NCI-H2171 (cell line): Measurements from ENCODE around the gene GALNS.

ENCODE experiments used
- DNase-seq: peaks from one replicate; lab custom pipeline; 2025; lab: John Stamatoyannopoulos, UW

The GALNS gene

DNA sequence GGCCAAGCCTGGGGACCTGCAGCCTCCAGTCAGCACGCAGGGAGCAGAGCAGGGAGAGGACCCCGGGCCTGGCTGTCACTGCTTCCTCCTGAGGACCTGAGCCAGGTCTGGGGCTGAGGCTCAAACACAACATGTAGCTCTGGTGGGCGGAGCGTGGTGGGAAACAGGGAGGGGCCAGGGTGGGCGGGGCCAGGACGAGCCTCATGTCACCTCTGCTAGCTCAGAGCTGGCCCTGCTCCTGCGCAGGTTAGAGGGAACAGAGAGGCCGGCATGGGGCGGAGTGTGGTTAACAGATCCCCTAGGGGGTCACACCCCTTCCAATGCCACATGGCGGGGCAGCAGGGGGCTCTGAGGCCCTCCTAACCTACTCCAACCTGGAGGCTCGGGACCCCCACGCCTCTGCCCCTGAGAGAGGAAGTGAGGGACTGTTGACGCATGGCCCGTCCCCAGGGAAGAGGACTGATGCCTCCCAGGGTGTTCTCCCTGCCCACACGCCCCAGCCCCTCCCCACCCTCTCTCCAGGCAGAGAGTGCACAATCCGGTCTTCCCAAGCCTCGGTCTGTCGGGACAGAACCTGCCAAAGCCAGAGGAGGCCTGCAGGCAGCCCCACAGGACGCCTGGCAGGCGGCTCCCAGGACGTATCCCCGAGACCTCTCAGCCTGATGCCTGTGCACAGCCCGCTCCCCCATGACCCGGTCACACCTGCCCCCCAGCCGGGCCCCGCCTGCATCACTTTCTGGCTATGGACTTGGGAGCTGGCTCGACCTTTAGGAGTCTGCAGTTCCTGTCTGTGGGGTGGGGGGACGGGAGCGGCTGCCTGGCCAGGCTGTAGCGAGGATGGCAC is 86.9 kb downstream of the GALNS start:
- DNase-seq: peak; percentile 60

DNA sequence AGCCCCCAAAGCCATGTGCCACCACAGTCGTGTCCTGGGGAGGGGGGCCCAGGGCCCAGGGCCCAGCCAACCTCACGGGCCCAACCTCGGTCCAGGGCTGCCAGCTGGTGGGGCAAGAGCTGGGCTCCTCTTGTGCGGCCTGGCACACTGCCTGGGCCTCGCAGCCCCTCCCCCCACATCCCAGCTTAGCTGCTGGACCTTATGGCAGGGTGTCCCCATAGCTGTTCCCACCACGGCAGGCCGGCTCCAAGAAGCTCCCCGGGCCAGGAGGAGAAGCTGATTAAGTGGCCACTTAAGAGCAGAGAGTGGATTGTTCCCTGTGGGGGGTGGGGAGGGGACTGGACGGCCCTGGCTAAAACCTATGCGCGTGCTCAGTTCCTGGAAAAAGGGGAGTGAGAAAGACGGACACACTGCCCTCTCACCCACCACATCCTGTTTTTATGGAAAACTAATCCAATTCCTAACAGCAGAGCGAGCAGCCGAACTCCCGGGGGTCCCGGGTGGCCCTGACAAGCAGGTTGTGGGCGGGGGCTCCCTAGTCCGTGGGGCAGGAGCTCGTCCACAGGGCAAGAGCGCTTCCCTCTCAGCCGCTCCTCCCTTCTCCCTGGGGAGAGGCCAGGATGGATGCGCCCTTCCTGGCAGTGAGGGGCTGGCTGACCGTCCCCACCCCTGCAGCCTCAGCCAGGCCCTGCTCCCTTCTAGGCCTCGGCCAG is 88.5 kb downstream of the GALNS start:
- DNase-seq: no peak

DNA sequence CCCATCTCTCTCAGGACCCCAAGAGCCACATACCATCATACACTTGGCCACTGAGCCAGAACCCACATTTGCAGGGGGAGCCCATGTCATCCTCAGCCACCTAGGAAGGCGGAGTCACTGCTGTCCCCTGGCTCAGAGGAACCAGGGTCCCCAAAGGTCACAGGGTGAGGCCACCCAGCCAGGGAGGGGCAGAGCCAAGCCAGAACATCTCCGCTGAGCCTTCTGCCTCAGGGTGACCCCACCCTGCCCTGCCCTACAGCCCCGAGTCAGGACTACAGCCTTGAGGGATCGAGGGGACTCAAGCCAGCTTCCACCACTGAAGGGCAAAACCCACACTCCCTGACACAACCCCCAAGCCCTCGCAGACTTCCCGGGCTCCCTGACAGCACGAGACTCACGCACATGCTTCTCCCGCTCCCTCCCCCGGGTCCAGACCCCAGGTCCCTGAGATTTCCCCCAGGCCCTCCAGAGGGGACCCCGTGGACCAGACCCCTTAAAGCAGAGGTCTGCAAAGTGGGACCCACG is 89.1 kb downstream of the GALNS start:
- DNase-seq: no peak

DNA sequence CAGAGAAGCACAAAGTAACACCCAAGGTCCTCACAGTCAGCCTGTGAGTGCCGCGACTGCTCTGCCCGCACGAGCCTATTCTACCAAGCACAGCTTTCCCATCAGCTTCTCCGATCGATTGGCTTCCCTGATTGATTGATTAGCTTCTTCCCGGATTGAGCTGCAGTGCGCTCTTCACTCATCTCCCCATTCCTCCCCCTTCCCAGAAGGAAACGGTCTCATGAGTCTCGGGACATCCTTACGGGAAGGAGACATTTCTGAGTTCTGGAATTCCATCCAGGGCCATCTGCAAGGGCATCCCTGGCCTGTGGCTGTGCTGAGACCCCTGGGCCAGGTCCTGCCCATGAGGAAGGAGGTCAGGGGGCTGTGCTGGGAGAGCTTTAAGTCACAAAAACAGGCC is 89.8 kb downstream of the GALNS start:
- no peak for DNase-seq

DNA sequence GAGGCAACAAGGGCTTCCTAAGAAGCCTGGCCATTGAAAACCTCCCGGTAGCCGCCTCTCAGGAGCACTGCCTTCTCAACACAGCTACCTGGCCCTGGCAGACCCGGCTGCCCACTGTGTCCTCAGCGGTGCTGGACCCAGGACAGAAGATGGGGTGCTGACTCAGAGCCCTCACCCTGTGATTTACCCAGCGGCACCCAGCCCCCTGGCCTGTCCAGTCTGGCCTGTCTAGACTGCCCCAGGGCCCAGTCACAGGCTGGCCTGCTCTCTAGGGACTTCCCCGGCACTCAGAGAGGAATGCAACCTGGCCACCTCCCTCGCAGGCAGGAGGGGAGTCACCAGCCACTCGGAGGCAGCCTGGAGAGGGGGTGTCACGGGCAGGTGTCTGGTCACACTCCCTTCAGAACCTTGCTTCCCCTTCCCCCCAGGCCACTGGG is 91.8 kb downstream of the GALNS start:
- DNase-seq: no peak

DNA sequence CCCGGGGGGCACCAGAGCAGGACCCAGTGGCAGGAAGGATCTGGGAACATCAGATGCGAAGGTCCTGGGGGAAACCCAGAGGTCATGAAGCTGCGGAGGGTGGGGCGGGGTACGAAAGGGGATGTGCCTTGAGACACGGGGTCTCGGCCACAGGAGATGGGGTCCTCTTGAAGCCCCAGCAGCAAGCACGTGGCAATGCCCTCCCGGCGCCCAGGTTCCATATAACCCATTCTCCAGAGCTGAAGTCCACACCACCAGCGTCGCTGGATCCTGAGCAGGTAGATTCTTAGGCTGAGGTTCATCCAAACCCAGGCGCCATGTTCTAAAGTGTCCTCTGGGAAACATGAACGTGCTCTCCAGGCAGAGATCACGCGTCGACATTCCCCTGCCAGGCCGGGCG is 92.7 kb downstream of the GALNS start:
- no peak for DNase-seq
